Peyer's patch (tissue), 4 donors: ENCODE data around the gene FAM174A.

Experiments
- CTCF ChIP-seq, 6 experiments: fragments of 450-650 bp in 4 of 6; fragments of 200-600 bp in 2 of 6; sonication (generic) in 1 of 6; IDR thresholded peaks; one replicate each; pipeline ENCODE4 v1.5.1; 2017 to 2019; ENCODE audit warnings: antibody characterized with exemption in 6 of 6, mild to moderate bottlenecking in 3 of 6, moderate library complexity in 1 of 6
- POLR2A ChIP-seq, 2 donors: fragments of 450-650 bp; IDR thresholded peaks; one replicate each; pipeline ENCODE4 v1.5.1; 2017; ENCODE audit warnings: antibody characterized with exemption in 2 of 2, mild to moderate bottlenecking in 2 of 2, moderate library complexity in 2 of 2

- TF ChIP-seq CTCF (IDR thresholded peaks at IDR 0.05), result no peak
- no peak for TF ChIP-seq POLR2A (IDR thresholded peaks at IDR 0.05)
Measured at GRCh38 chr5:100598446-100598845, 63.3 kb downstream of the FAM174A start.
